MCF 10A (cell line): Measurements from ENCODE around the gene TULP4. TPM values are rescaled to one million over a fixed set of nuclear protein-coding genes. Genes with fewer than 3 reads are reported as not detected.
A peak's percentile ranks its signal among the peaks of the same experiment; 100 is the strongest.

Experiments used
- BruUV-seq: library from RNA; stranded (reverse); fragments of 400-500 nt; replicated peaks from 2 replicates; lab custom pipeline; 2021; lab: Mats Ljungman, UMichigan
- CTCF ChIA-PET: fragments of 300-600 bp; sonication (Branson Sonifier 250); formaldehyde crosslinking; extraction: SDS; loops from one replicate; lab custom pipeline; 2021; ENCODE audit warnings: antibody characterized with exemption, inconsistent platforms; lab: Yijun Ruan, JAX
- POLR2A ChIA-PET: fragments of 300-600, 350-650 bp; sonication (Branson Sonifier 250); formaldehyde crosslinking; extraction: SDS; loops from one replicate; lab custom pipeline; 2020; ENCODE audit warnings: antibody characterized with exemption, inconsistent platforms; lab: Yijun Ruan, JAX
- DNase-seq: peaks from one replicate; pipeline ENCODE4 v3.0.0-alpha.2; 2018; ENCODE audit not compliant: unreplicated experiment
- H3K27ac Mint-ChIP-seq: one replicate; pipeline ENCODE4 v1.8.0; 2022; ENCODE audit warnings: mild to moderate bottlenecking, low read depth, mixed read lengths; ENCODE audit not compliant: unreplicated experiment
- H3K27me3 Mint-ChIP-seq: one replicate; pipeline ENCODE4 v1.8.0; 2022; ENCODE audit warnings: mixed read lengths; ENCODE audit not compliant: insufficient read depth, unreplicated experiment
- H3K36me3 Mint-ChIP-seq: one replicate; pipeline ENCODE4 v1.8.0; 2022; ENCODE audit warnings: mild to moderate bottlenecking, moderate library complexity, mixed read lengths; ENCODE audit not compliant: insufficient read depth, unreplicated experiment
- H3K4me1 Mint-ChIP-seq: one replicate; pipeline ENCODE4 v1.8.0; 2022; ENCODE audit warnings: mixed read lengths; ENCODE audit not compliant: insufficient read depth, unreplicated experiment
- H3K4me3 Mint-ChIP-seq: one replicate; pipeline ENCODE4 v1.8.0; 2022; ENCODE audit warnings: mild to moderate bottlenecking, moderate library complexity, mixed read lengths; ENCODE audit not compliant: unreplicated experiment
- H3K9me3 Mint-ChIP-seq: one replicate; pipeline ENCODE4 v1.8.0; 2022; ENCODE audit warnings: mixed read lengths; ENCODE audit not compliant: unreplicated experiment
- CTCF ChIP-seq: fragments of 200-600 bp; IDR thresholded peaks from one replicate; pipeline ENCODE4 v1.8.0; 2022; ENCODE audit warnings: antibody characterized with exemption, mild to moderate bottlenecking; ENCODE audit not compliant: unreplicated experiment
- intact Hi-C: fragments of 100-400 bp; cut with micrococcal nuclease; formaldehyde crosslinking; loops from 2 replicates; pipeline ENCODE4 v1.14.1; 2022
- total RNA-seq: library from RNA; stranded (reverse); gene quantifications from 2 replicates; pipeline ENCODE4 v1.2.3, GENCODE V29; 2022

The TULP4 gene
- total RNA-seq, 1 experiment from 2014 or later: 64.2 TPM

DNA sequence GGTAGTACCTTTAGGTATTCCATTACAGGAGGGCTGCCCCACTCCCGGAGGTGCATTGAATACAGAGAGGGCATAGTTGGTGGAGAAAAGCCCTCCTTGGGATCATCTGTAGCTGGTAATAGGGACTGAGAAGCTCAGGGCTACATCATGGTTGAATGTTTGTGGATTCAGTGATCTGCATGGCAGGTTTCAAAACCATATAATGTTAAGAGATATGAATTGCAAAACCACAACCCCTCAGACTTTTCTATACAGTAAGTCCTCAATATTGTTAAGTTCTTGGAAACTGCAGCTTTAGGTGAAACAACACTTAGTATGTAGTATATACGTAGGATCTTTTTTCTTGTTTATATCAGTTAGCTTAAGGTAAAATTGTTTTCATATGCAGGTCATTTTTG, 11.3 kb downstream of the TULP4 start:
- Mint-ChIP-seq H3K27ac (peak overlapping the region; percentile 37), H3K4me3 (no peak overlapping the region)
- TF ChIP-seq CTCF: no peak

DNA sequence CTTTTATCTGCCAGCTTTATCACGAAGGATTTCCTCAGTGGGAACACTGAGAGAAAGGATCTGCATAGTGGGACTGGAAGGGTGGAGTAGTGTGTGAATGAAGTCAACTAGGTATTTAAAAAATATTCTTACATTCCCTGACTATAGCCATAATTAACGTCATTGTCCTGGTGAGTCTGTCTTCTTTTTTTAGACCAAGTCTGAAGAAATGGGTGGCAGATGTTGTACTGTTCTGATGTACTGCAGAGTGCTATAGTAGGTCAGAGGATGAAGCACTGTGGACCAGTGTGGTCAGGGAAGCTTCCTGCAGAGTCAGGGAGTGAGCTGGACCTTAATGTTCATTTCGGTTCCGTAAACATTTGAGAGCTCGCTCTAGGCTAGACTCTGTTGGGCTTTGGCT, 11.9 kb downstream of the TULP4 start:
- DNase-seq: no peak
- H3K27ac Mint-ChIP-seq: no peak overlapping the region
- peaks cover 13% of the 10 kb centered on the region for H3K36me3 Mint-ChIP-seq
- H3K4me1 Mint-ChIP-seq: peaks cover 57% of the 10 kb centered on the region
- ChIA-PET POLR2A (interaction anchor here (0.7 to 1.2 kb wide), 4 partner anchors 13 to 93 kb away, joined by 3 to 4 read pairs (median 4); no protein-coding TSS in a partner anchor), CTCF (interaction anchor here (0.5 to 0.7 kb wide), 2 partner anchors 9 to 37 kb away, joined by 3 read pairs; no protein-coding TSS in a partner anchor)
- H3K9me3 Mint-ChIP-seq: peaks cover 7% of the 10 kb centered on the region
- H3K4me3 Mint-ChIP-seq: no peak overlapping the region
- H3K27me3 Mint-ChIP-seq: no peaks in the 10 kb centered on the region
- no TSS peak for BruUV-seq
- intact Hi-C loops: no loop called here
- no peak for TF ChIP-seq CTCF

More for the DNA sequence above, 11.3 kb downstream of the TULP4 start:
- ChIA-PET POLR2A (interaction anchor here (0.7 to 1.2 kb wide), 5 partner anchors 12 to 134 kb away, joined by 3 to 4 read pairs (median 4); no protein-coding TSS in a partner anchor), CTCF (interaction anchor here (0.7 kb wide), 2 partner anchors 37 to 1651 kb away, joined by 3 read pairs; no protein-coding TSS in a partner anchor)
- no TSS peak for BruUV-seq
- H3K27me3 Mint-ChIP-seq: no peaks in the 10 kb centered on the region
- DNase-seq: no peak
- intact Hi-C loops: no loop called here
- peaks cover 51% of the 10 kb centered on the region for H3K4me1 Mint-ChIP-seq
- peaks cover 7% of the 10 kb centered on the region for H3K9me3 Mint-ChIP-seq
- H3K36me3 Mint-ChIP-seq: peaks cover 18% of the 10 kb centered on the region

GRCh38 chr6:158327211-158327610, 14.9 kb downstream of the TULP4 start:
- ChIA-PET POLR2A (no interaction called here), CTCF (interaction anchor here (1.9 kb wide), 1 partner anchor 11 kb away, joined by 5 read pairs; no protein-coding TSS in a partner anchor)
- no peak for DNase-seq
- H3K4me1 Mint-ChIP-seq: peaks cover 45% of the 10 kb centered on the region
- H3K27ac Mint-ChIP-seq: no peak overlapping the region
- no peaks in the 10 kb centered on the region for H3K27me3 Mint-ChIP-seq
- no peaks in the 10 kb centered on the region for H3K9me3 Mint-ChIP-seq
- no peak for TF ChIP-seq CTCF
- BruUV-seq: no TSS peak
- H3K36me3 Mint-ChIP-seq: no peaks in the 10 kb centered on the region
- H3K4me3 Mint-ChIP-seq: no peak overlapping the region
- intact Hi-C loops: no loop called here

GRCh38 chr6:158328952-158329351, 16.7 kb downstream of the TULP4 start:
- Mint-ChIP-seq H3K27me3 (no peaks in the 10 kb centered on the region), H3K36me3 (no peaks in the 10 kb centered on the region), H3K27ac (peak overlapping the region; percentile 86), H3K4me3 (no peak overlapping the region), H3K4me1 (peaks cover 28% of the 10 kb centered on the region), H3K9me3 (no peaks in the 10 kb centered on the region)
- CTCF ChIA-PET: interaction anchor here (0.8 to 1.9 kb wide), 2 partner anchors 9 to 747 kb away, joined by 4 to 5 read pairs; no protein-coding TSS in a partner anchor
- DNase-seq: no peak
- no peak for TF ChIP-seq CTCF
- BruUV-seq: no TSS peak
- POLR2A ChIA-PET: interaction anchor here (0.8 kb wide), 1 partner anchor 25 kb away, joined by 3 read pairs; no protein-coding TSS in a partner anchor
- intact Hi-C loops: no loop called here
